Urinary bladder (tissue), 4 donors: Measurements from ENCODE around the gene SCUBE1. TPM values are rescaled to one million over a fixed set of nuclear protein-coding genes. Genes with fewer than 3 reads are reported as not detected.

Experiments
- DNase-seq: peaks from one replicate; pipeline ENCODE4 v3.0.0-alpha.2; 2015; ENCODE audit errors: extremely low spot score
- H3K27ac ChIP-seq: one replicate; pipeline ENCODE4 v1.5.1; 2013; ENCODE audit warnings: low read depth, mild to moderate bottlenecking, moderate library complexity
- H3K36me3 ChIP-seq: one replicate; pipeline ENCODE4 v1.6.1; 2013; ENCODE audit warnings: mild to moderate bottlenecking, moderate library complexity; ENCODE audit not compliant: insufficient read depth
- H3K4me1 ChIP-seq: one replicate; pipeline ENCODE4 v1.6.1; 2013; ENCODE audit warnings: mild to moderate bottlenecking, moderate library complexity; ENCODE audit not compliant: insufficient read depth
- H3K4me3 ChIP-seq: one replicate; pipeline ENCODE4 v1.5.1; 2013; ENCODE audit warnings: low read depth, low read length
- WGBS: extraction: QIAGEN DNeasy Blood & Tissue Kit; methylation state at CpG from one replicate; pipeline ENCODE4 v1.1.7; 2013; 5-methylcytosine and 5-hydroxymethylcytosine counted together
- polyA plus RNA-seq: library from polyadenylated mRNA; stranded (reverse); fragments of 200-250 nt; gene quantifications from one replicate; pipeline ENCODE4 v1.2.3, GENCODE V29; 2013
- total RNA-seq: library from RNA; depleted of rRNA; stranded (reverse); fragments of >200 nt; gene quantifications from one replicate; pipeline ENCODE4 v1.2.3, GENCODE V29; 2014
- donor health status: healthy with polysubstance abuse.
- donor health status: healthy.

The SCUBE1 gene
- total and polyA plus RNA-seq, 2 donors = 0.86 to 1.2 TPM

DNA sequence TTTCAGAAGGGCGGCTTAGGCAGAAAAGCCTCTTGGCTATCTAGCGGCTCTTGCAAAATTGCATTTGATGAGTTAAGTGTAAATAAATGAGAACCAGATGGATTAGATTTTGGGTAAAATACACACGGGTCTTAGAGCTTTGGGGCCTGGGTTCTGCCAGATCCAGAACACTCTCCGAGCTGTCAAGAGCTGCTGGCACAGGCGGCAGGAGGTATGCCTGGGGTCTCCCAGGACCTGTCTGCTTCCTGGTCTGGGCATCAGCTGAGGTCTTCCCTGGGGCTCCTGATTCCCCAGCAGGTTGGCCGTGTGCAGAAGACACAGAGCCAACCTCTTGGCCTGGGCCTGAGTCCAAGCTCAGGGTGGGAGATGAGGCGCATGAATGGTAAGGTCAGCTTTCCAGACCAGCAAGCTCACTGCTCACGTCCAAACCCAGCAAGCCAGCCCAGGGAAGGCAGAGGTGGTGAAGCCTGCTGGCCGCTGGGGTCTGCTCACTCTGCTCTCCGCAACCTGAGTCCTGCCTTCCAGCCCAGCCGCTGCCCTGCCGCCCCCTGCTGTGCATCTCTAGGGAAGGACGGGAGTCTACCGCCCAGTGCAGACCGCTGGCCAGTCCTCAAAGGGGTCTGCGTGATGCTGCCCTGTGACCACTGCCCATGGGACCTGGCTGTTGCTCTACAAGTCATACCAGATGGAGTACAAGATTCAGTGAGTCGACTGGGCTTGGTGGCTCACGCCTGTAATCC is 44.9 kb downstream of the SCUBE1 start:
- DNase-seq = no peak
- 71% methylated on average over 18 of the region's 18 CpGs for WGBS
- H3K27ac ChIP-seq = peak overlapping the region; percentile 23
- H3K4me1 ChIP-seq = peaks cover 2% of the 10 kb centered on the region
- no peak overlapping the region for H3K4me3 ChIP-seq
- no peaks in the 10 kb centered on the region for H3K36me3 ChIP-seq

DNA sequence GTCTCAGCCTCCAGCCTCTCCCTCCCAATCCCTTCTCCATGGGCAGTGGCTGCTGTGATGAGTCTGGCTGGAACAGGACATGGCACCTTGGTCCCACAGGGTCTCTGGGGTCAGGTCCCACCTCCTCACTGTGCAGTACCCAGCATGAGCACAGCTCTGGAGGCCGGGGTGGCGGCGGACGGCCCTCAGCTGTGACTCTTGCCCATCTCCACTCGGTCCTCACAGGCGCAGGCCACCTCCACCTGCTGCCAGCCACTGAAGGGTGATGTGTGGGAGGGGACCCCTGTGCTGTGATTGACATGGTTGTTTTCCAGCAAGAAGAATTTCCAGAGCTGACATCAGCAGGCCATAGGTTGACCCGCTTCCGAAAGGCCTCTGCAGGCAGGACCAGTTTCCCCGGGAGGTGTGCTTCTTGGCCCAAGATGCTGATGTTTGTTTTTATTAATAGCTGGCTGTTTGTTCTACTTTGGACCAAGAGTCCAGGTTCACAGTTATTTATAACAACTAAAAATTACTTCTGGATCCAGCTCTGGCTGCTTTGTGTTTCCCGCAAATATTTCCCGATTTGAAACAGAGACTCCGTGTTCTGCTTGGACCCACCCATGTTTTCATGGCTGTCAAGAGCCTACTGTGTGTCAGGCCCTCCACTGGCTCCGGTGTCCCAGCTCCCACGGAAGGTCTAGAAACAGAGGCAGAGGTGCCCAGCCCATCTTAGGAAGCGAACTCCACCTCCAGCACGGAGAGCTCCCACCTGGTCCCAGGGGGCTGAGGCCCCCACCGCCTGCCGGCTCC is 45.7 kb downstream of the SCUBE1 start:
- WGBS = 71% methylated on average over 18 of the region's 18 CpGs
- no peak for DNase-seq
- H3K36me3 ChIP-seq = no peaks in the 10 kb centered on the region
- no peak overlapping the region for H3K4me3 ChIP-seq
- peaks cover 2% of the 10 kb centered on the region for H3K4me1 ChIP-seq
- peak overlapping the region; percentile 57 for H3K27ac ChIP-seq

DNA sequence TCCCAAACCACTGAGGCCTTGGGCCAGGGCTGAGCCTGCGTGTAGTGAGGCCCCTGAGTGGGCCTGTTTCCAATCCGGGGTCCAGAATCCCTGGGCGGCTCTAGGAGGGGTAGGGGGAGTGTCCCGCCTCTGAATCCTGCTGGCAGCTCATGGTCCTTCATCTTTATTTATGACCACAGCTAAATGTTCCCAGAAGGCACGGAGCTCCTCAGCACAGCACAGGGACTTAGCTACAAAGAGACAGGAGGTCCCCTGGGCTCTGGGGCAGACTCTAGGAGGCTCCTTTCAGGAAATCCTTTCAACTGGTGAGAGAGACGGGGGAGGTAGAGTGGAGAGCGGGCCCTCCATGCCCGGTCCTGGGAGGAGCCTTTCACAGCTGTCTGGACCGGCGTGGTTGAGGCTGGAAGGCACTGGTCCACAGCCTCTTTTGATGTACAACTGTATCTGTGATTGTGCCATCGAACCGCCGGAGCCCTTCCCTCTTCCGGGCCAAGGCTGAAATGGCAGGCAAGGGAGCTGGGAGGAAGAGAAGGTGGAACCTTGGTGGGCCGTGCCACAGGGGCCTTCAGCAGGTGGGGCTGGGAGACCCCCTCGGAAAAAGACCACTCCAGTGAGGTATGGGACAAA is 46.8 kb downstream of the SCUBE1 start:
- WGBS = 54% methylated on average over 16 of the region's 16 CpGs
- DNase-seq = peak; percentile 35
- Histone ChIP-seq H3K36me3 (no peaks in the 10 kb centered on the region), H3K4me3 (no peak overlapping the region), H3K4me1 (peaks cover 2% of the 10 kb centered on the region), H3K27ac (no peak overlapping the region)

DNA sequence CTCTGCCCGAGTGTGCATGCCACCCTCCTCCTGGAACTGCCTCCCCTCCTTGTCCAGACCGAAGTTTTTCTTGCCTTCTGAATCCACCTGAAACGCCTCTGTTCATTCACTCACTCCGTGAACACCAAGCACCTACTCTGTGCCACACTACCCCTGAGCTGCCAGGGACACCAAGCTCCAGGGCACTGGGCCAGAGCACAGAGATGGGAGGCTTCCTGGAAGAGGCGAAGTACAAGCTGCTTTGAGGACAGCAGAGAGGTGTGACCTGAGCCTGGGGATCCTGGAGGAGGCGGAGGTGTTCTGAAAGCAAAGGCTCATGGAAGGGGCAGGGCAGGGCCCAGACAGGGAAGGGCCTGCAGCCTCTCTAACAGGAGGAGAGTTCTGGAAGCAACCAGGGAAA is 47.5 kb downstream of the SCUBE1 start:
- Histone ChIP-seq H3K4me1 (peaks cover 2% of the 10 kb centered on the region), H3K4me3 (no peak overlapping the region), H3K36me3 (no peaks in the 10 kb centered on the region), H3K27ac (no peak overlapping the region)
- WGBS = 93% methylated on average over 6 of the region's 6 CpGs
- no peak for DNase-seq

DNA sequence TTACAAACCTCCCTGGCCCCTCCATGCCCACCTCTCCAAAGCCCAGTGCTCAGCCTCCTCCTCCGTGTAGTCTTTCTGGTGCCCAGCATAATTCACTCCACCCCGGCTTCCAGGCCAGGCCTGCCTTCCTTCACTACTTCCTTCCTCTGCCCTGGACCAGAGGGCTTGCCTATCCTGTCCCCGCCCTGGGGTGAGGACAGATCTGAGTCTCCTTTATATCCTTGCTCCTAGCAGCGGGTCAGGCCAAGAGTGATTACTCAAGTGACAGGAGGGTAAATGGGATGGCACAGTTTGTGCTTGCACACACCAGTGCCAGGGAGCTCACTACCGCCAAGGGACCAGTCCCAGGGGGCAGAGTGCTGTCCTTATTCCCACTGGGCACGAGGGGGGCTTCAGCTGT is 48.0 kb downstream of the SCUBE1 start:
- WGBS = 81% methylated on average over 6 of the region's 6 CpGs
- Histone ChIP-seq H3K36me3 (no peaks in the 10 kb centered on the region), H3K4me1 (peaks cover 2% of the 10 kb centered on the region), H3K4me3 (no peak overlapping the region), H3K27ac (no peak overlapping the region)
- DNase-seq = no peak

DNA sequence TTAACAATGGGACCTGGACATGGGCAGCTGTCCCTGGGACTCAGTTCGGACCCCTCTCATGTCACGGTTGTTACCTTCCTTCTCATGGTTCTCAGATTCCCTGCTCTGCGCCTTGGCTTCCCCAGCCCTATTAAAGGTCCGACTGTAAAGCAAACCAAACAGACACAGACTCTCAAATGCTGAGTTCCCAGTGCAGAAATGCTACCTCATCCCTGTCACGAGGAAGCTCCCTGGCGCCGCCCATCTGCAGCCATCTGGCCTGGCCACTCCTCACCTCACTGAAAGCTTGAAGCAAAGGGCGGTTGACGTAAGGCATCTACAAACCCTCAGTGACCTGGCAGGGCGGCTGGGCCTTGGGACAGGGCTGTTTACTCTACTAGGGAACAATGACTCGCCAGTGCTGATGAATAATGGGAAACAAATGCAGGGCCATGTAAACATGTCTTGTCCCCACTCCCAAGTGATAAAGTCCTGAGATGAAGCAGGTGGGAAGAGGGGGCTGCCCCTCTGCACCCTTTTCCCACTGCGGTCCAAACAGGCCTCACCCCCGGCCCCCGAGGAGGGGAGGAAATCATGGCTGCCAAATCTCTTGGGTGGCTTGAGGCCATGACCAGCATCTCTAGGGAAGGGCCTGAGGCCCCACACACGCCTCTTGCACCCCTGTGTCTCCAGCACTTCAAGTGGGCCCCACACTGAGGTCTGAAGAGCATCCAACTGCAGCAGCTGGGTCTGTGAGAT is 49.3 kb downstream of the SCUBE1 start:
- Histone ChIP-seq H3K27ac (peak overlapping the region; percentile 13), H3K4me3 (no peak overlapping the region), H3K36me3 (no peaks in the 10 kb centered on the region), H3K4me1 (peaks cover 2% of the 10 kb centered on the region)
- WGBS = 53% methylated on average over 15 of the region's 15 CpGs
- no peak for DNase-seq

DNA sequence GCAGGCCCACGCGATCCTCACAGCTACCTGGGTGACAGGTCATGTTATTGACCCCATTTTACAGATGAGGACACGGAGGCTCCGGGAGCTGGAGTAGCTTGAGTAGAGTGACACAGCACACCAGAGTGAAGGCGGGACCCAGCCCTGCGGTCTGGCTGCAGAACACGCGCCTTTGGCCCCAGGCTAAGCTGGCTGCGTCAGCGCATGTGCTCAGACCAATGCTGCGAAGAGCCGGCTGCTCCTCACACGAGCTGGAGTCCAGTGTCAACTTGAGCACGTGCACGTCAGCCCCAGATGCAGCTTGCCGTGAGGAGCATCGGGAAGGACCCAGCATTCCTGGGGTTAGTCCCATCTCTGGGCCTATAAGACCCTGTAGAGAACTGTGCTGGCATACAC is 49.9 kb downstream of the SCUBE1 start:
- H3K4me1 ChIP-seq = peaks cover 2% of the 10 kb centered on the region
- no peak overlapping the region for H3K4me3 ChIP-seq
- no peaks in the 10 kb centered on the region for H3K36me3 ChIP-seq
- DNase-seq = no peak
- peak overlapping the region; percentile 75 for H3K27ac ChIP-seq
- 56% methylated on average over 17 of the region's 17 CpGs for WGBS

DNA sequence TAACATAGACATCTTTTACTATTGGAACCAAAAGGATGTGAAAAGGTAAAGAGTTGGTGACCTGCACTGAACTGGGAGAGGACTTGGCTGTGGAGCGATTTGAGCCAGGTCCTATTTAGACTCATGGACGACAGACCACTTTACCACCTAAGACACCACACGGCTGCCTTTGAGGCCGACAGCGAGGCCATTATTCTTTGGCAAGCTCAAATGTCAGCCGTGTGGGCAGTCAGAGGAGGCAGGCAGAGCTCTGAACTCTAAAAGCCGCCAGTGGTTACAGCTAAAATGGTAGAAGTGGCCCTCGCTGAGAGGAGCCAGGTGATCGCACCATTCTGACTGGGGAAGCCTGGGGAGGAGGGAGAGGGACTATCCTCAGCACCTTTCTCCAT is 50.5 kb downstream of the SCUBE1 start:
- peak overlapping the region; percentile 75 for H3K27ac ChIP-seq
- 69% methylated on average over 9 of the region's 9 CpGs for WGBS

DNA sequence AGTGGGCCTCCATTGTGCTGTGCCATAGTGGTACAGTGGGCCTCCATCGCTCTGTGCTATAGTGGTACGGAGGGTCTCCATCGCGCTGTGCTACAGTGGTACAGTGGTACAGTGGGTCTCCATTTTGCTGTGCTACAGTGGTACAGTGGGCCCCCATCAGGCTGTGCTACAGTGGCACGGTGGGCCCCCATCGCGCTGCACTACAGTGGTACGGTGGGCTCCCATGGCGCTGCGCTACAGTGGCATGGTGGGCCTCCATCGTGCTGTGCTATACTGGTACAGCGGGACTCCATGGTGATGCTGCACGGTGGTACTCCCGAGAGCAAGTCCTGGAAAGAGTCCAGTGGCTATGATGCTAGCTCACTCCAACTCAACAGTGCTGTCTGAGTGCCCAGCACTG is 51.8 kb downstream of the SCUBE1 start:
- DNase-seq = no peak
- H3K27ac ChIP-seq = no peak overlapping the region
- peaks cover 2% of the 10 kb centered on the region for H3K4me1 ChIP-seq
- H3K36me3 ChIP-seq = no peaks in the 10 kb centered on the region
- 97% methylated on average over 14 of the region's 14 CpGs for WGBS
- H3K4me3 ChIP-seq = no peak overlapping the region

More for the DNA sequence above, 50.5 kb downstream of the SCUBE1 start:
- peaks cover 2% of the 10 kb centered on the region for H3K4me1 ChIP-seq
- no peak overlapping the region for H3K4me3 ChIP-seq
- H3K36me3 ChIP-seq = no peaks in the 10 kb centered on the region
- no peak for DNase-seq

DNA sequence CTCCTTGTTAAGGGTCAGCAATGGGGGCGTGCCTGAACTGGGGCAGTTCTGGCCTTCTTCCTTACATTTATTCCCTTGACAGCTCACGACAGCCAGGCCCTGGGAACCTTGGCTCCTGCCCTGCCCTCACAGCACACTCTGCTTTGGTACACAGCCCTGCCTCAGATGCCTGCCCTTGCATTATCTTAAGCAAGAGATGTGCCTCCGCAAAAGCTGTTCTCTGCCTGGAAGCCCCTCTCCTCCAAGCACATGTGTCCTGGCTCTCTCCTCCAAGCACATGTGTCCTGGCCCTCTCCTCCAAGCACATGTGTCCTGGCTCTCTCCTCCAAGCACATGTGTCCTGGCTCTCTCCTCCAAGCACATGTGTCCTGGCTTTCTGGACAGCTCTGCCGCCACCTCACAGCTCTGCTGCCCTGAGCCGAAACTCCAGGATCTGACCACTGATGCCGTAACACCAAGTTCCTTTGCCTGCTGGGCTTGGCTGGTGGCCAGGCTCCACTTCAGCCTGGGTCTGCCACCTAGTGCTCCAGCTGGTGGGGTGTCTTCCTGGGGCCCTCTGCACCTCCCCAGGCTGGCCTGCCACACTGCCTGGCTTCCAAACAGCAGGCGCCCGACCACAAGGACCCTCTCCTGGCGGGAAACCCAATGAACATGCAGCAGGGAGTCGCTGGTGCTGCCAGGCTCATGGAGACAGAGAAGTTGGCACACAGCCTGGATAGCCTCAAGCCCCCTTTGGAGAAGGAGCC is 53.0 kb downstream of the SCUBE1 start:
- no peak overlapping the region for H3K4me3 ChIP-seq
- H3K27ac ChIP-seq = no peak overlapping the region
- peaks cover 2% of the 10 kb centered on the region for H3K4me1 ChIP-seq
- 55% methylated on average over 10 of the region's 10 CpGs for WGBS
- no peak for DNase-seq
- H3K36me3 ChIP-seq = no peaks in the 10 kb centered on the region

DNA sequence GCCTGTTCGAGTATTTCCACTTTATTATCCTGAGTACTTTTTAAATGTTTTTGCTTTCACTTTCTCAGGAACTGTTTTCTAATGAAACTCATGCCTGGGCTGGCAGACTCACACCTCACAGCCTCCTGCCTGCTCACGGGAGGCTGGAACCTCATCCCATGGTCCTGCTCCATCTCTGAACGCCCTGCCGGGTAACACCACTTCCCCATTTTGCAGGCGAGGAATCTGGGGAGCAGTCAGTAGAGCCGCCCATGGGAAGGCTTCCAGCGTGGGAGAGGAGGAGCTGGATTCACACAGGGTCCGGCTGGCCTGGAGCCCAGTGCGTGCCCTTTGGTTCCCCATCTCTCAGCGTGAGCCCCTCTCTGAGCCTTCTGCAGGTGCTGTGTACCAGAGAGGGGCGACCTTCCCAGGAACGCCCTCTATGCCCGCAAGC is 53.6 kb downstream of the SCUBE1 start:
- DNase-seq = no peak
- Histone ChIP-seq H3K4me1 (peaks cover 2% of the 10 kb centered on the region), H3K4me3 (no peak overlapping the region), H3K36me3 (no peaks in the 10 kb centered on the region), H3K27ac (no peak overlapping the region)
- 46% methylated on average over 13 of the region's 13 CpGs for WGBS

DNA sequence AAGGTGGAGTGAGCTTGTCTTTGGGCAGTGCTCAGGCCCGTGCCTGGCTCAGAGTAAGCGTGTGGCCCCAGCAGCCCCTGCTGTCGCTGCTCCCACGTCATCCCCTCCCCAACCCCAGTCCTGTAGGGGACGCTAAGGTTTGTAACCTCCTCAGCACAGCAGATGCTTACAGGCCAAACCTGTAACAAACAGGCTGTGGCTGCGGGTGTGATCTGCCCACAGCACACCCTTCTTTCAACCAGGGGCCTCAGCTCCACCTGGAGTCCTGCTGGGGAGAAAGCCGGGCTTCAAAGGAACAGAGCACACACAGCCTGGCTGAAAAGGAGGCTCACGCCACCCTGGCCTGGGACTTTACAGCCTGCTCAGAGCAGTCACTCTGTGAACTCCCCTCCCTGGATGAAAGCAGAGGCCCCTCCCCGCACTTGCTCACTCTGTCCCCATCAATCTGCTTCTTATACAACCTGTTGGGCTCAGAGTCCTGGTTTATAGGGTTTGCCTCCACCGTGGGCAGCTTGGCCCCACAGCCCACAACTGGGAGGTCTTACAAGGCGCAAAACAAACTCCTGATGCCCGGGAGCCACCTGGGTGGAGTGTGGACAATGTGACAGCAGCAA is 54.3 kb downstream of the SCUBE1 start:
- WGBS = 82% methylated on average over 12 of the region's 12 CpGs
- Histone ChIP-seq H3K4me1 (no peaks in the 10 kb centered on the region), H3K27ac (no peak overlapping the region), H3K36me3 (no peaks in the 10 kb centered on the region), H3K4me3 (no peak overlapping the region)
- no peak for DNase-seq
